Esophagus squamous epithelium (tissue), 4 donors: Measurements from ENCODE around the gene KCTD4.

Source experiments
- POLR2A ChIP-seq, 4 donors: fragments of 450-650 bp; IDR thresholded peaks; one replicate each; pipeline ENCODE4 v1.6.1; 2017; ENCODE audit warnings: antibody characterized with exemption in 4 of 4, mild to moderate bottlenecking in 4 of 4, moderate library complexity in 3 of 4
- TF ChIP-seq, protein P1 (sequence below), 6 experiments: fragments of 450-650 bp in 4 of 6; fragments of 200-600 bp in 2 of 6; sonication (generic) in 2 of 6; IDR thresholded peaks; one replicate each; pipeline ENCODE4 v1.5.1; 2016 to 2019; ENCODE audit warnings: antibody characterized with exemption in 6 of 6, mild to moderate bottlenecking in 4 of 6, moderate library complexity in 4 of 6

DNA sequence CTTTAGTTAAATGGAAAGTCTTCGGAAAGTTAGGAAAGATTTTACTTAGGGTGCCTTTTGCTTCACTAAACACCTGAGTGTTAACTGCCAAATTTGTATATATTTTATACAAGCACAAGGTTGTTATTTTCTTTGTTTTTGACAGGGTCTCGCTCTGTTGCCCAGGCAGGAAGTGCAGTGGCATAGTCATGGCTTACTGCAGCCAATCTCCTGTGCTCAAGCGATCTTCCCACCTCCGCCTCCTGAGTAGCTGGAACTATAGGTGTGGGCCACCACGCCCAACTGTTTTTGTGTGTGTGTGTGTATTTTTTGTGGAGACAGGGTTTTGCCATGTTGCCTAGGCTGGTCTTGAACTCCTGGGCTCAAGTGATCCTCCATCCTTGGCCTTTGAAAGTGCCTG, 16.2 kb downstream of the KCTD4 start:
- TF ChIP-seq, protein P1, sequence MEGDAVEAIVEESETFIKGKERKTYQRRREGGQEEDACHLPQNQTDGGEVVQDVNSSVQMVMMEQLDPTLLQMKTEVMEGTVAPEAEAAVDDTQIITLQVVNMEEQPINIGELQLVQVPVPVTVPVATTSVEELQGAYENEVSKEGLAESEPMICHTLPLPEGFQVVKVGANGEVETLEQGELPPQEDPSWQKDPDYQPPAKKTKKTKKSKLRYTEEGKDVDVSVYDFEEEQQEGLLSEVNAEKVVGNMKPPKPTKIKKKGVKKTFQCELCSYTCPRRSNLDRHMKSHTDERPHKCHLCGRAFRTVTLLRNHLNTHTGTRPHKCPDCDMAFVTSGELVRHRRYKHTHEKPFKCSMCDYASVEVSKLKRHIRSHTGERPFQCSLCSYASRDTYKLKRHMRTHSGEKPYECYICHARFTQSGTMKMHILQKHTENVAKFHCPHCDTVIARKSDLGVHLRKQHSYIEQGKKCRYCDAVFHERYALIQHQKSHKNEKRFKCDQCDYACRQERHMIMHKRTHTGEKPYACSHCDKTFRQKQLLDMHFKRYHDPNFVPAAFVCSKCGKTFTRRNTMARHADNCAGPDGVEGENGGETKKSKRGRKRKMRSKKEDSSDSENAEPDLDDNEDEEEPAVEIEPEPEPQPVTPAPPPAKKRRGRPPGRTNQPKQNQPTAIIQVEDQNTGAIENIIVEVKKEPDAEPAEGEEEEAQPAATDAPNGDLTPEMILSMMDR (IDR thresholded peaks at IDR 0.05): no peak
- TF ChIP-seq POLR2A (IDR thresholded peaks at IDR 0.05): no peak
